BLaER1 (cell line): ENCODE measurements around the gene TRAF3.
"Not testable (repeated sequence)": the region's sequence is repeated elsewhere in the genome, so short reads cannot be mapped to it uniquely, and the experiment has no call there.

Source experiments
- H3K27ac ChIP-seq: shearing (Covaris generic); formaldehyde crosslinking; 2 replicates; pipeline ENCODE4 v1.8.1; 2022
- H3K27me3 ChIP-seq: shearing (Covaris generic); formaldehyde crosslinking; 2 replicates; pipeline ENCODE4 v1.8.1; 2022
- H3K36me3 ChIP-seq: shearing (Covaris generic); formaldehyde crosslinking; 2 replicates; pipeline ENCODE4 v1.8.1; 2022
- H3K4me1 ChIP-seq: shearing (Covaris generic); formaldehyde crosslinking; 2 replicates; pipeline ENCODE4 v1.8.1; 2022
- H3K4me2 ChIP-seq: shearing (Covaris generic); formaldehyde crosslinking; 2 replicates; pipeline ENCODE4 v1.8.1; 2022
- H3K4me3 ChIP-seq: shearing (Covaris generic); formaldehyde crosslinking; 2 replicates; pipeline ENCODE4 v1.8.1; 2022
- H3K9ac ChIP-seq: shearing (Covaris generic); formaldehyde crosslinking; 2 replicates; pipeline ENCODE4 v1.8.1; 2022
- H3K9me3 ChIP-seq: shearing (Covaris generic); formaldehyde crosslinking; 2 replicates; pipeline ENCODE4 v1.8.1; 2022
- H4K20me1 ChIP-seq: shearing (Covaris generic); formaldehyde crosslinking; 2 replicates; pipeline ENCODE4 v1.8.1; 2022
- Cebpa-rat ChIP-seq: shearing (Covaris generic); IDR thresholded peaks from 2 replicates; pipeline ENCODE4 v1.8.1; 2022

TRAF3 gene

GRCh38 chr14:102925646-102926045 is 148.4 kb downstream of the TRAF3 start:
- peaks cover 19% of the 10 kb centered on the region for H3K9me3 ChIP-seq
- peaks cover 52% of the 10 kb centered on the region for H3K27me3 ChIP-seq
- no peak overlapping the region for H3K4me3 ChIP-seq
- H3K27ac ChIP-seq, result no peak overlapping the region
- no peak overlapping the region for H3K9ac ChIP-seq
- no peak for TF ChIP-seq Cebpa-rat
- H3K4me2 ChIP-seq, result no peak overlapping the region
- peaks cover 42% of the 10 kb centered on the region for H3K4me1 ChIP-seq
- H3K36me3 ChIP-seq, result no peaks in the 10 kb centered on the region
- H4K20me1 ChIP-seq, result peaks cover 14% of the 10 kb centered on the region

GRCh38 chr14:102926104-102926503 is 148.9 kb downstream of the TRAF3 start:
- no peak overlapping the region for H3K9ac ChIP-seq
- H4K20me1 ChIP-seq, result peaks cover 16% of the 10 kb centered on the region
- H3K4me3 ChIP-seq, result no peak overlapping the region
- no peak overlapping the region for H3K27ac ChIP-seq
- TF ChIP-seq Cebpa-rat, result no peak
- H3K36me3 ChIP-seq, result no peaks in the 10 kb centered on the region
- H3K27me3 ChIP-seq, result peaks cover 56% of the 10 kb centered on the region
- peaks cover 45% of the 10 kb centered on the region for H3K4me1 ChIP-seq
- H3K9me3 ChIP-seq, result peaks cover 19% of the 10 kb centered on the region; the same call in 1 of the 2 replicates
- H3K4me2 ChIP-seq, result no peak overlapping the region

- not testable (repeated sequence) for H3K4me3 ChIP-seq, H3K27ac ChIP-seq, H3K4me2 ChIP-seq, H3K36me3 ChIP-seq, H3K9ac ChIP-seq
- Histone ChIP-seq H4K20me1 (peaks cover 24% of the 10 kb centered on the region), H3K4me1 (peaks cover 53% of the 10 kb centered on the region), H3K9me3 (peaks cover 15% of the 10 kb centered on the region; the same call in 1 of the 2 replicates), H3K27me3 (peaks cover 54% of the 10 kb centered on the region)
Measured at GRCh38 chr14:102926840-102927239, 149.6 kb downstream of the TRAF3 start.

GRCh38 chr14:102927346-102927877 is 150.2 kb downstream of the TRAF3 start:
- Histone ChIP-seq H3K36me3 (peaks cover 11% of the 10 kb centered on the region; the same call in 1 of the 2 replicates), H3K4me2 (peak overlapping the region; percentile 99)

GRCh38 chr14:102927878-102928411 is 150.7 kb downstream of the TRAF3 start:
- Histone ChIP-seq H3K9me3 (peaks cover 5% of the 10 kb centered on the region; the same call in 1 of the 2 replicates), H3K4me2 (peak overlapping the region; percentile 99), H3K4me1 (peaks cover 56% of the 10 kb centered on the region), H3K27ac (peak overlapping the region; percentile 89), H3K27me3 (peaks cover 43% of the 10 kb centered on the region), H3K4me3 (peak overlapping the region; percentile 77), H3K9ac (peak overlapping the region; percentile 82), H4K20me1 (peaks cover 27% of the 10 kb centered on the region), H3K36me3 (peaks cover 13% of the 10 kb centered on the region)
- no peak for TF ChIP-seq Cebpa-rat

More at GRCh38 chr14:102927346-102927877, 150.2 kb downstream of the TRAF3 start:
- Histone ChIP-seq H3K27ac (peak overlapping the region; percentile 89), H3K27me3 (peaks cover 48% of the 10 kb centered on the region), H3K4me1 (peaks cover 55% of the 10 kb centered on the region), H4K20me1 (peaks cover 27% of the 10 kb centered on the region), H3K9me3 (peaks cover 10% of the 10 kb centered on the region; the same call in 1 of the 2 replicates), H3K4me3 (peak overlapping the region; percentile 77), H3K9ac (peak overlapping the region; percentile 82)
- TF ChIP-seq Cebpa-rat, result no peak

- peaks cover 20% of the 10 kb centered on the region for H3K36me3 ChIP-seq
- H3K4me2 ChIP-seq, result peak overlapping the region; percentile 99
- peak overlapping the region; percentile 82 for H3K9ac ChIP-seq
- H3K27ac ChIP-seq, result peak overlapping the region; percentile 89
- peaks cover 27% of the 10 kb centered on the region for H4K20me1 ChIP-seq
- H3K27me3 ChIP-seq, result peaks cover 36% of the 10 kb centered on the region
- TF ChIP-seq Cebpa-rat, result no peak
- peak overlapping the region; percentile 77 for H3K4me3 ChIP-seq
- H3K4me1 ChIP-seq, result peaks cover 62% of the 10 kb centered on the region
- no peaks in the 10 kb centered on the region for H3K9me3 ChIP-seq
Measured at GRCh38 chr14:102928412-102929240, 151.4 kb downstream of the TRAF3 start.

GRCh38 chr14:102929241-102930137 is 152.2 kb downstream of the TRAF3 start:
- H3K9me3 ChIP-seq, result no peaks in the 10 kb centered on the region
- H3K27ac ChIP-seq, result peak overlapping the region; percentile 89
- H3K4me3 ChIP-seq, result peak overlapping the region; percentile 77
- TF ChIP-seq Cebpa-rat, result no peak
- peaks cover 28% of the 10 kb centered on the region for H3K27me3 ChIP-seq
- H3K9ac ChIP-seq, result peak overlapping the region; percentile 82
- H3K36me3 ChIP-seq, result peaks cover 21% of the 10 kb centered on the region
- peaks cover 62% of the 10 kb centered on the region for H3K4me1 ChIP-seq
- H4K20me1 ChIP-seq, result peaks cover 27% of the 10 kb centered on the region
- H3K4me2 ChIP-seq, result peak overlapping the region; percentile 99

GRCh38 chr14:102930138-102930752 is 153.0 kb downstream of the TRAF3 start:
- Histone ChIP-seq H3K27ac (no peak overlapping the region), H3K4me1 (peaks cover 64% of the 10 kb centered on the region), H3K4me2 (peak overlapping the region; percentile 99), H3K36me3 (peaks cover 21% of the 10 kb centered on the region), H3K27me3 (peaks cover 25% of the 10 kb centered on the region), H4K20me1 (peaks cover 27% of the 10 kb centered on the region), H3K4me3 (peak overlapping the region; percentile 77), H3K9ac (no peak overlapping the region), H3K9me3 (no peaks in the 10 kb centered on the region)
- TF ChIP-seq Cebpa-rat, result no peak
